Superior temporal gyrus (tissue), 1 donor: Measurements from ENCODE around the gene OLA1.

ENCODE experiments used
- DNase-seq: peaks from one replicate; pipeline ENCODE4 v3.0.0-alpha.2; 2016; ENCODE audit errors: extremely low spot score

OLA1 gene

GRCh38 chr2:174066871-174067270, 181.5 kb downstream of the OLA1 start:
- no peak for DNase-seq

- no peak for DNase-seq
These were observed 184.7 kb downstream of the OLA1 start for GRCh38 chr2:174063492-174064092.

- DNase-seq = no peak
These were observed 185.4 kb downstream of the OLA1 start for GRCh38 chr2:174062934-174063333.

- DNase-seq = no peak
These were observed 188.5 kb downstream of the OLA1 start for GRCh38 chr2:174059884-174060244.

- no peak for DNase-seq
These were observed 189.0 kb downstream of the OLA1 start for GRCh38 chr2:174059178-174059883.

GRCh38 chr2:174058456-174058855, 189.9 kb downstream of the OLA1 start:
- no peak for DNase-seq

GRCh38 chr2:174058026-174058425, 190.3 kb downstream of the OLA1 start:
- no peak for DNase-seq

GRCh38 chr2:174054926-174055325, 193.4 kb downstream of the OLA1 start:
- no peak for DNase-seq

GRCh38 chr2:174053355-174054151, 194.8 kb downstream of the OLA1 start:
- DNase-seq = no peak

- DNase-seq = no peak
These were observed 195.8 kb downstream of the OLA1 start for GRCh38 chr2:174052584-174052976.

- no peak for DNase-seq
These were observed 196.4 kb downstream of the OLA1 start for GRCh38 chr2:174051741-174052583.

GRCh38 chr2:174051068-174051467, 197.3 kb downstream of the OLA1 start:
- no peak for DNase-seq

- DNase-seq = no peak
These were observed 198.4 kb downstream of the OLA1 start for GRCh38 chr2:174049895-174050294.

GRCh38 chr2:174048243-174048642, 200.1 kb downstream of the OLA1 start:
- no peak for DNase-seq

- DNase-seq = no peak
These were observed 200.6 kb downstream of the OLA1 start for GRCh38 chr2:174047746-174048145.

GRCh38 chr2:174046172-174046571, 202.2 kb downstream of the OLA1 start:
- DNase-seq = no peak

GRCh38 chr2:174044556-174044955, 203.8 kb downstream of the OLA1 start:
- no peak for DNase-seq

- no peak for DNase-seq
These were observed 208.0 kb downstream of the OLA1 start for GRCh38 chr2:174040417-174040701.

- DNase-seq = peak; percentile 88
These were observed 208.5 kb downstream of the OLA1 start for GRCh38 chr2:174039551-174040416.

GRCh38 chr2:174038462-174038861, 209.9 kb downstream of the OLA1 start:
- DNase-seq = no peak

- no peak for DNase-seq
These were observed 211.5 kb downstream of the OLA1 start for GRCh38 chr2:174036825-174037224.
